ENCODE results near the gene ENAH. TPM values are rescaled to one million over a fixed set of nuclear protein-coding genes. Genes with fewer than 3 reads are reported as not detected.

ENAH gene
- total and polyA plus RNA-seq, 9 of the 15 experiments (the other 6 are each of a cell fraction or from before 2014, with no cell fraction given) = 0.03 to 1.2 (median 0.15) TPM

DNA sequence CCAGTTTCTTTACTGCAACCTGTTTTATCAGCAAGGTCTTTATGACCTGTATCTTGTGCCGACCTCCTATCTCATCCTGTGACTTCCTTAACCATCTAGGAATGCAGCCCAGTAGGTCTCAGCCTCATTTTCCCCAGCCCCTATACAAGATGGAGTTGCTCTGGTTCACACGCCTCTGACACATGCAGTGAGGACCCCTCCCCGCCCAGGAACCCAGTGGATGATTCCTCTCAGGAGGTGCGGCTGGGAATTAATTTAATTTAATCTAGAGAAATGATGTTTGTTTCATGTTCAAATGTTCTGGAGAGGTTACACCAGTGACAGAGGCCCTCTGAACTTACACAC lies 186.1 kb downstream of the ENAH start (continued):
- no peak for TF ChIP-seq ZFX (CRISPR knock-in tag; IDR thresholded peaks at IDR 0.05)
- no peak for TF ChIP-seq KDM2B (CRISPR knock-in tag; IDR thresholded peaks at IDR 0.05)
- TF ChIP-seq, protein P1, sequence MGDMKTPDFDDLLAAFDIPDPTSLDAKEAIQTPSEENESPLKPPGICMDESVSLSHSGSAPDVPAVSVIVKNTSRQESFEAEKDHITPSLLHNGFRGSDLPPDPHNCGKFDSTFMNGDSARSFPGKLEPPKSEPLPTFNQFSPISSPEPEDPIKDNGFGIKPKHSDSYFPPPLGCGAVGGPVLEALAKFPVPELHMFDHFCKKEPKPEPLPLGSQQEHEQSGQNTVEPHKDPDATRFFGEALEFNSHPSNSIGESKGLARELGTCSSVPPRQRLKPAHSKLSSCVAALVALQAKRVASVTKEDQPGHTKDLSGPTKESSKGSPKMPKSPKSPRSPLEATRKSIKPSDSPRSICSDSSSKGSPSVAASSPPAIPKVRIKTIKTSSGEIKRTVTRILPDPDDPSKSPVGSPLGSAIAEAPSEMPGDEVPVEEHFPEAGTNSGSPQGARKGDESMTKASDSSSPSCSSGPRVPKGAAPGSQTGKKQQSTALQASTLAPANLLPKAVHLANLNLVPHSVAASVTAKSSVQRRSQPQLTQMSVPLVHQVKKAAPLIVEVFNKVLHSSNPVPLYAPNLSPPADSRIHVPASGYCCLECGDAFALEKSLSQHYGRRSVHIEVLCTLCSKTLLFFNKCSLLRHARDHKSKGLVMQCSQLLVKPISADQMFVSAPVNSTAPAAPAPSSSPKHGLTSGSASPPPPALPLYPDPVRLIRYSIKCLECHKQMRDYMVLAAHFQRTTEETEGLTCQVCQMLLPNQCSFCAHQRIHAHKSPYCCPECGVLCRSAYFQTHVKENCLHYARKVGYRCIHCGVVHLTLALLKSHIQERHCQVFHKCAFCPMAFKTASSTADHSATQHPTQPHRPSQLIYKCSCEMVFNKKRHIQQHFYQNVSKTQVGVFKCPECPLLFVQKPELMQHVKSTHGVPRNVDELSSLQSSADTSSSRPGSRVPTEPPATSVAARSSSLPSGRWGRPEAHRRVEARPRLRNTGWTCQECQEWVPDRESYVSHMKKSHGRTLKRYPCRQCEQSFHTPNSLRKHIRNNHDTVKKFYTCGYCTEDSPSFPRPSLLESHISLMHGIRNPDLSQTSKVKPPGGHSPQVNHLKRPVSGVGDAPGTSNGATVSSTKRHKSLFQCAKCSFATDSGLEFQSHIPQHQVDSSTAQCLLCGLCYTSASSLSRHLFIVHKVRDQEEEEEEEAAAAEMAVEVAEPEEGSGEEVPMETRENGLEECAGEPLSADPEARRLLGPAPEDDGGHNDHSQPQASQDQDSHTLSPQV (IDR thresholded peaks at IDR 0.05) = peak; percentile 99
- 0 out of 2 replicates have a peak, but pooled peaks have one; percentile 30 for TF ChIP-seq PPARD (CRISPR knock-in tag; IDR thresholded peaks at IDR 0.05)
- no peak for TF ChIP-seq MAFF (IDR thresholded peaks at IDR 0.05; ENCODE audit: low read length)
- peak; percentile 93 for TF ChIP-seq E2F3 (CRISPR knock-in tag; IDR thresholded peaks at IDR 0.05)
- TF ChIP-seq GABPB1 (CRISPR knock-in tag; IDR thresholded peaks at IDR 0.05) = no peak
- no peak for TF ChIP-seq BMI1 (IDR thresholded peaks at IDR 0.05; ENCODE audit: low read length)
- TF ChIP-seq ARNT (IDR thresholded peaks at IDR 0.05) = no peak
- TF ChIP-seq ZKSCAN8 (CRISPR knock-in tag; IDR thresholded peaks at IDR 0.05) = peak; percentile 81
- no peak for TF ChIP-seq RUNX1 (IDR thresholded peaks at IDR 0.05; ENCODE audit: low read depth)
- TF ChIP-seq, protein P2, sequence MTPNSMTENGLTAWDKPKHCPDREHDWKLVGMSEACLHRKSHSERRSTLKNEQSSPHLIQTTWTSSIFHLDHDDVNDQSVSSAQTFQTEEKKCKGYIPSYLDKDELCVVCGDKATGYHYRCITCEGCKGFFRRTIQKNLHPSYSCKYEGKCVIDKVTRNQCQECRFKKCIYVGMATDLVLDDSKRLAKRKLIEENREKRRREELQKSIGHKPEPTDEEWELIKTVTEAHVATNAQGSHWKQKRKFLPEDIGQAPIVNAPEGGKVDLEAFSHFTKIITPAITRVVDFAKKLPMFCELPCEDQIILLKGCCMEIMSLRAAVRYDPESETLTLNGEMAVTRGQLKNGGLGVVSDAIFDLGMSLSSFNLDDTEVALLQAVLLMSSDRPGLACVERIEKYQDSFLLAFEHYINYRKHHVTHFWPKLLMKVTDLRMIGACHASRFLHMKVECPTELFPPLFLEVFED (CRISPR knock-in tag; conservative IDR thresholded peaks at IDR 0.05) = peak; percentile 97
- peak; percentile 85 for TF ChIP-seq ZNF212 (CRISPR knock-in tag; IDR thresholded peaks at IDR 0.05)
- TF ChIP-seq KLF6 (CRISPR knock-in tag; IDR thresholded peaks at IDR 0.05; ENCODE audit: borderline replicate concordance) = peak; percentile 95
- TF ChIP-seq ZNF695 (CRISPR knock-in tag; IDR thresholded peaks at IDR 0.05) = no peak
- TF ChIP-seq PHB2 (IDR thresholded peaks at IDR 0.05; ENCODE audit: low read depth) = no peak
- TF ChIP-seq, protein P3, sequence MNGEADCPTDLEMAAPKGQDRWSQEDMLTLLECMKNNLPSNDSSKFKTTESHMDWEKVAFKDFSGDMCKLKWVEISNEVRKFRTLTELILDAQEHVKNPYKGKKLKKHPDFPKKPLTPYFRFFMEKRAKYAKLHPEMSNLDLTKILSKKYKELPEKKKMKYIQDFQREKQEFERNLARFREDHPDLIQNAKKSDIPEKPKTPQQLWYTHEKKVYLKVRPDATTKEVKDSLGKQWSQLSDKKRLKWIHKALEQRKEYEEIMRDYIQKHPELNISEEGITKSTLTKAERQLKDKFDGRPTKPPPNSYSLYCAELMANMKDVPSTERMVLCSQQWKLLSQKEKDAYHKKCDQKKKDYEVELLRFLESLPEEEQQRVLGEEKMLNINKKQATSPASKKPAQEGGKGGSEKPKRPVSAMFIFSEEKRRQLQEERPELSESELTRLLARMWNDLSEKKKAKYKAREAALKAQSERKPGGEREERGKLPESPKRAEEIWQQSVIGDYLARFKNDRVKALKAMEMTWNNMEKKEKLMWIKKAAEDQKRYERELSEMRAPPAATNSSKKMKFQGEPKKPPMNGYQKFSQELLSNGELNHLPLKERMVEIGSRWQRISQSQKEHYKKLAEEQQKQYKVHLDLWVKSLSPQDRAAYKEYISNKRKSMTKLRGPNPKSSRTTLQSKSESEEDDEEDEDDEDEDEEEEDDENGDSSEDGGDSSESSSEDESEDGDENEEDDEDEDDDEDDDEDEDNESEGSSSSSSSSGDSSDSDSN (IDR thresholded peaks at IDR 0.05; ENCODE audit: borderline replicate concordance in 1 of 2, low read depth in 2 of 2, low read length in 2 of 2) = no peak
- TF ChIP-seq HOXB6 (CRISPR knock-in tag; IDR thresholded peaks at IDR 0.05; ENCODE audit: borderline replicate concordance) = peak; percentile 84; the same call in 1 of the 2 replicates
